A549 (cell line): ENCODE data around the gene NAT16. TPM values are rescaled to one million over a fixed set of nuclear protein-coding genes. Genes with fewer than 3 reads are reported as not detected.

Source experiments
- ATAC-seq, 2 experiments: fragments of 200-7000 bp in 1 of 2; fragments of >200 bp in 1 of 2; cut with Nextera tagmentation in 1 of 2; cut with Tn5 transposase in 1 of 2; 3 replicates each; pipeline versions ENCODE4 v1.8.0 to v1.9.1; 2018 to 2020; ENCODE audit warnings: mild to moderate bottlenecking in 1 of 2, moderate library complexity in 1 of 2
- CTCF ChIA-PET: fragments of 300-600 bp; sonication (Branson Sonifier 250); formaldehyde crosslinking; extraction: SDS; loops from one replicate; lab custom pipeline; 2021; ENCODE audit warnings: antibody characterized with exemption, inconsistent platforms; lab: Yijun Ruan, JAX
- POLR2A ChIA-PET: fragments of 350-600 bp; formaldehyde crosslinking; extraction: SDS; loops from one replicate; lab custom pipeline; 2021; ENCODE audit warnings: antibody characterized with exemption, inconsistent platforms; lab: Yijun Ruan, JAX
- DNase-seq, 2 experiments: peaks; one replicate each; pipeline versions ENCODE4 v3.0.0 to v3.0.0-alpha.2; 2011 to 2016; ENCODE audit warnings: low read depth in 1 of 2, low spot score in 1 of 2
- FAIRE-seq: peaks from 2 replicates; lab custom pipeline; 2011; peaks lifted over from hg19 to GRCh38; lab: Jason Lieb, UNC
- H3K27ac ChIP-seq, 2 experiments: fragments of >200 bp; sonication (Bioruptor Twin); formaldehyde crosslinking; 3 replicates each; pipeline ENCODE4 v1.5.1; 2016 to 2017
- H3K4me1 ChIP-seq: fragments of >200 bp; sonication (Bioruptor Twin); formaldehyde crosslinking; 3 replicates; pipeline ENCODE4 v1.6.1; 2016
- H3K4me2 ChIP-seq: fragments of >200 bp; sonication (Bioruptor Twin); formaldehyde crosslinking; 3 replicates; pipeline ENCODE4 v1.6.1; 2016
- H3K4me3 ChIP-seq: fragments of >200 bp; sonication (Bioruptor Twin); formaldehyde crosslinking; 3 replicates; pipeline ENCODE4 v1.5.1; 2016
- H3K9me3 ChIP-seq: fragments of >200 bp; sonication (Bioruptor Twin); formaldehyde crosslinking; 3 replicates; pipeline ENCODE4 v1.6.1; 2016
- E2F6 ChIP-seq: IDR thresholded peaks from 2 replicates; pipeline ENCODE4 v1.6.1; 2012; ENCODE audit warnings: low read depth, borderline replicate concordance
- EHMT2 ChIP-seq: fragments of 200-600 bp; sonication (generic); IDR thresholded peaks from 2 replicates; pipeline ENCODE4 v1.6.1; 2016; ENCODE audit warnings: antibody characterized with exemption, low read depth, mild to moderate bottlenecking, moderate library complexity
- HES2 ChIP-seq: fragments of >200 bp; sonication (Bioruptor Twin); formaldehyde crosslinking; IDR thresholded peaks from 2 replicates; pipeline ENCODE4 v1.6.1; 2016
- HMGXB4 ChIP-seq: fragments of 250-450 bp; sonication (Bioruptor Pico); IDR thresholded peaks from 2 replicates; pipeline ENCODE4 v1.5.0; 2021; ENCODE audit warnings: mild to moderate bottlenecking, moderate library complexity, borderline replicate concordance
- HOXB13 ChIP-seq: fragments of 250-450 bp; sonication (Bioruptor Pico); IDR thresholded peaks from 2 replicates; pipeline ENCODE4 v1.5.0; 2020; ENCODE audit warnings: low read depth, mild to moderate bottlenecking, moderate library complexity
- JUN ChIP-seq, 2 experiments: fragments of >200 bp; sonication (Bioruptor Twin); formaldehyde crosslinking; IDR thresholded peaks; 2 replicates in 1 of 2; 3 replicates in 1 of 2; pipeline ENCODE4 v1.6.1; 2016 to 2017
- JUNB ChIP-seq: fragments of >200 bp; sonication (Bioruptor Twin); formaldehyde crosslinking; IDR thresholded peaks from 2 replicates; pipeline ENCODE4 v1.6.1; 2016
- MAFK ChIP-seq: fragments of 450-650 bp; IDR thresholded peaks from 2 replicates; pipeline ENCODE4 v1.6.1; 2014; ENCODE audit not compliant: partially characterized antibody
- NR3C1 ChIP-seq: fragments of >200 bp; sonication (Bioruptor Twin); formaldehyde crosslinking; IDR thresholded peaks from 3 replicates; pipeline ENCODE4 v1.6.1; 2017
- RAD21 ChIP-seq, 2 experiments: fragments of >200 bp in 1 of 2; sonication (Bioruptor Twin) in 1 of 2; formaldehyde crosslinking in 1 of 2; IDR thresholded peaks in 1 of 2; conservative IDR thresholded peaks in 1 of 2; 2 replicates in 1 of 2; 3 replicates in 1 of 2; pipeline ENCODE4 v1.6.1; 2012 to 2018; ENCODE audit warnings: inconsistent platforms in 1 of 2
- RARB ChIP-seq: fragments of 250-450 bp; sonication (Bioruptor Pico); IDR thresholded peaks from 2 replicates; pipeline ENCODE4 v1.8.0; 2021; ENCODE audit warnings: mild to moderate bottlenecking, moderate library complexity
- RCOR1 ChIP-seq: fragments of 150-350 bp; IDR thresholded peaks from 2 replicates; pipeline ENCODE4 v1.6.1; 2014; ENCODE audit warnings: antibody characterized with exemption, low read length, low read depth
- SMC3 ChIP-seq: fragments of >200 bp; sonication (Bioruptor Twin); formaldehyde crosslinking; IDR thresholded peaks from 3 replicates; pipeline ENCODE4 v1.6.1; 2018; ENCODE audit warnings: inconsistent platforms
- ZSCAN20 ChIP-seq: fragments of 250-450 bp; sonication (Bioruptor Pico); IDR thresholded peaks from 2 replicates; pipeline ENCODE4 v1.8.0; 2022; ENCODE audit warnings: mild to moderate bottlenecking, moderate library complexity
- WGBS: methylation state at CpG from one replicate; pipeline ENCODE4 v1.1.6; 2017; ENCODE audit errors: missing lambda C conversion rate; 5-methylcytosine and 5-hydroxymethylcytosine counted together
- polyA plus RNA-seq, 4 experiments: library from polyadenylated mRNA; depleted of rRNA in 3 of 4; stranded (reverse); fragments of >200 nt; fragmentation: RNase III in 1 of 4; extraction: RNeasy Plus Mini Kit Qiagen cat#74134 plus additional on column Dnase treatment in 1 of 4; gene quantifications; 2 replicates in 3 of 4; 3 replicates in 1 of 4; pipeline ENCODE4 v1.2.3, GENCODE V29; 2011 to 2017

The NAT16 gene
- polyA plus RNA-seq, 2 of the 4 experiments (the other 2 are of a cell fraction), result 0.05 to 0.12 TPM

- POLR2A ChIA-PET, result interaction anchor here (0.6 to 1.7 kb wide), 11 partner anchors 12 to 511 kb away, joined by 3 to 15 read pairs (median 4); partner anchors contain the start of genes FIS1, TRIM56 and UFSP1
- Histone ChIP-seq H3K4me1 (peaks cover 17% of the 10 kb centered on the region), H3K4me2 (peak overlapping the region; percentile 91), H3K27ac (peak overlapping the region; percentile 90 to 98), H3K9me3 (no peaks in the 10 kb centered on the region), H3K4me3 (peak overlapping the region; percentile 97)
- no peak for FAIRE-seq
- CTCF ChIA-PET, result interaction anchor here (0.8 to 6.8 kb wide), 15 partner anchors 10 to 322 kb away, joined by 3 to 49 read pairs (median 6); partner anchors contain the start of genes ACHE, CLDN15, FIS1 and MOGAT3
- WGBS, result 8% methylated on average over 10 of the region's 34 CpGs
- ATAC-seq, result peak in 1 of 2 experiments; percentile 44; a peak in 4 of 6 replicates
- no peak for TF ChIP-seq JUN (IDR thresholded peaks at IDR 0.05)
- TF ChIP-seq E2F6, result 0 out of 2 replicates have a peak, but pooled peaks have one; percentile 61
- DNase-seq, result no peak
Measured at GRCh38 chr7:101216860-101217387, 36.8 kb upstream of the NAT16 start.

GRCh38 chr7:101216001-101216859 is 36.1 kb upstream of the NAT16 start:
- DNase-seq (no peak), ATAC-seq (peak in 1 of 2 experiments; percentile 2; a peak in 2 of 6 replicates)

GRCh38 chr7:101212014-101212413 is 31.9 kb upstream of the NAT16 start:
- H3K27ac ChIP-seq, result no peak overlapping the region
- WGBS, result 97% methylated on average over 6 of the region's 8 CpGs
- DNase-seq (no peak), ATAC-seq (no peak), FAIRE-seq (no peak)
- H3K4me1 ChIP-seq, result peaks cover 13% of the 10 kb centered on the region
- TF ChIP-seq HES2 (no peak), RARB (CRISPR knock-in tag) (no peak), JUNB (no peak), RCOR1 (no peak), EHMT2 (no peak)
- H3K4me3 ChIP-seq, result no peak overlapping the region
- ChIA-PET POLR2A (no interaction called here), CTCF (interaction anchor here (1.0 to 2.0 kb wide), 3 partner anchors 19 to 246 kb away, joined by 3 to 10 read pairs (median 3); no protein-coding TSS in a partner anchor)
- no peaks in the 10 kb centered on the region for H3K9me3 ChIP-seq
- no peak overlapping the region for H3K4me2 ChIP-seq

More at GRCh38 chr7:101216001-101216859, 36.1 kb upstream of the NAT16 start:
- H3K9me3 ChIP-seq, result no peaks in the 10 kb centered on the region
- peak overlapping the region; percentile 97 for H3K4me3 ChIP-seq
- peak overlapping the region; percentile 91 for H3K4me2 ChIP-seq
- peak overlapping the region; percentile 90 to 98 for H3K27ac ChIP-seq
- 82% methylated on average over 31 of the region's 31 CpGs for WGBS
- FAIRE-seq, result no peak
- ChIA-PET POLR2A (no interaction called here), CTCF (interaction anchor here (1.2 to 6.8 kb wide), 9 partner anchors 9 to 321 kb away, joined by 3 to 49 read pairs (median 6); partner anchors contain the start of genes ACHE and FIS1)
- H3K4me1 ChIP-seq, result peaks cover 17% of the 10 kb centered on the region
- TF ChIP-seq ZSCAN20 (CRISPR knock-in tag) (no peak), MAFK (peak; percentile 36), RAD21 (conservative IDR thresholded peaks at IDR 0.05 in 1 of 2, IDR thresholded peaks at IDR 0.05 in 1 of 2) (no peak), SMC3 (no peak), NR3C1 (no peak), HOXB13 (no peak), HMGXB4 (CRISPR knock-in tag) (no peak)
